HUES6 (cell line): ENCODE measurements around the gene KCNJ11.

Source experiments
- H3K27ac ChIP-seq: 2 replicates; pipeline ENCODE4 v1.7.0; 2013; ENCODE audit warnings: low read depth, mild to moderate bottlenecking, low read length, inconsistent platforms
- H3K27me3 ChIP-seq: 2 replicates; pipeline ENCODE4 v1.6.1; 2013; ENCODE audit warnings: low read length; ENCODE audit not compliant: control insufficient read depth, insufficient read depth
- H3K36me3 ChIP-seq: 2 replicates; pipeline ENCODE4 v1.6.1; 2013; ENCODE audit warnings: low read length; ENCODE audit not compliant: control insufficient read depth, insufficient read depth
- H3K4me1 ChIP-seq: 2 replicates; pipeline ENCODE4 v1.6.1; 2013; ENCODE audit warnings: low read length; ENCODE audit not compliant: control insufficient read depth, insufficient read depth
- H3K4me3 ChIP-seq: 2 replicates; pipeline ENCODE4 v1.5.1; 2013; ENCODE audit warnings: low read depth, low read length
- H3K9ac ChIP-seq: one replicate; pipeline ENCODE4 v1.6.1; 2013; ENCODE audit warnings: mild to moderate bottlenecking, low read length
- H3K9me3 ChIP-seq: 2 replicates; pipeline ENCODE4 v1.6.1; 2013; ENCODE audit warnings: low read depth, low read length; ENCODE audit not compliant: control insufficient read depth, insufficient read depth

Gene KCNJ11

GRCh38 chr11:17408026-17408425 lies 19.6 kb upstream of the KCNJ11 start:
- H3K36me3 ChIP-seq = no peaks in the 10 kb centered on the region
- H3K27ac ChIP-seq = no peak overlapping the region
- peaks cover 4% of the 10 kb centered on the region; the same call in 1 of the 2 replicates for H3K4me1 ChIP-seq
- H3K9ac ChIP-seq = no peak overlapping the region
- H3K9me3 ChIP-seq = no peaks in the 10 kb centered on the region
- no peak overlapping the region for H3K4me3 ChIP-seq
- H3K27me3 ChIP-seq = no peaks in the 10 kb centered on the region

GRCh38 chr11:17407575-17407974 lies 19.1 kb upstream of the KCNJ11 start:
- H3K27me3 ChIP-seq = no peaks in the 10 kb centered on the region
- no peak overlapping the region for H3K27ac ChIP-seq
- H3K4me1 ChIP-seq = peaks cover 4% of the 10 kb centered on the region; the same call in 1 of the 2 replicates
- H3K9me3 ChIP-seq = no peaks in the 10 kb centered on the region
- no peak overlapping the region for H3K4me3 ChIP-seq
- H3K36me3 ChIP-seq = no peaks in the 10 kb centered on the region
- no peak overlapping the region for H3K9ac ChIP-seq

- no peak overlapping the region for H3K9ac ChIP-seq
- H3K4me3 ChIP-seq = no peak overlapping the region
Observed at GRCh38 chr11:17406818-17407149, 18.3 kb upstream of the KCNJ11 start.

GRCh38 chr11:17406082-17406817 lies 17.8 kb upstream of the KCNJ11 start:
- Histone ChIP-seq H3K27ac (no peak overlapping the region), H3K36me3 (no peaks in the 10 kb centered on the region), H3K9me3 (no peaks in the 10 kb centered on the region), H3K9ac (no peak overlapping the region), H3K4me3 (no peak overlapping the region), H3K4me1 (peaks cover 4% of the 10 kb centered on the region; the same call in 1 of the 2 replicates), H3K27me3 (no peaks in the 10 kb centered on the region)

More at GRCh38 chr11:17406818-17407149, 18.3 kb upstream of the KCNJ11 start:
- H3K9me3 ChIP-seq = no peaks in the 10 kb centered on the region
- H3K27me3 ChIP-seq = no peaks in the 10 kb centered on the region
- peaks cover 4% of the 10 kb centered on the region; the same call in 1 of the 2 replicates for H3K4me1 ChIP-seq
- no peak overlapping the region for H3K27ac ChIP-seq
- no peaks in the 10 kb centered on the region for H3K36me3 ChIP-seq

- Histone ChIP-seq H3K4me3 (no peak overlapping the region), H3K27ac (no peak overlapping the region), H3K9ac (no peak overlapping the region), H3K36me3 (no peaks in the 10 kb centered on the region), H3K9me3 (no peaks in the 10 kb centered on the region), H3K27me3 (no peaks in the 10 kb centered on the region), H3K4me1 (peaks cover 4% of the 10 kb centered on the region; the same call in 1 of the 2 replicates)
Observed at GRCh38 chr11:17405232-17406005, 17.0 kb upstream of the KCNJ11 start.

- no peak overlapping the region for H3K4me3 ChIP-seq
- no peaks in the 10 kb centered on the region for H3K9me3 ChIP-seq
- no peaks in the 10 kb centered on the region for H3K36me3 ChIP-seq
- H3K27me3 ChIP-seq = no peaks in the 10 kb centered on the region
- H3K4me1 ChIP-seq = peaks cover 4% of the 10 kb centered on the region; the same call in 1 of the 2 replicates
- no peak overlapping the region for H3K27ac ChIP-seq
- no peak overlapping the region for H3K9ac ChIP-seq
Observed at GRCh38 chr11:17403980-17404759, 15.7 kb upstream of the KCNJ11 start.

- Histone ChIP-seq H3K9ac (no peak overlapping the region), H3K27me3 (no peaks in the 10 kb centered on the region), H3K9me3 (no peaks in the 10 kb centered on the region), H3K36me3 (no peaks in the 10 kb centered on the region), H3K4me1 (peaks cover 4% of the 10 kb centered on the region; the same call in 1 of the 2 replicates), H3K4me3 (no peak overlapping the region), H3K27ac (no peak overlapping the region)
Observed at GRCh38 chr11:17402486-17402885, 14.0 kb upstream of the KCNJ11 start.

GRCh38 chr11:17401841-17402240 lies 13.4 kb upstream of the KCNJ11 start:
- peaks cover 4% of the 10 kb centered on the region; the same call in 1 of the 2 replicates for H3K4me1 ChIP-seq
- no peak overlapping the region for H3K4me3 ChIP-seq
- H3K9ac ChIP-seq = no peak overlapping the region
- H3K36me3 ChIP-seq = no peaks in the 10 kb centered on the region
- no peaks in the 10 kb centered on the region for H3K9me3 ChIP-seq
- no peaks in the 10 kb centered on the region for H3K27me3 ChIP-seq
- no peak overlapping the region for H3K27ac ChIP-seq

- H3K4me3 ChIP-seq = no peak overlapping the region
- H3K36me3 ChIP-seq = no peaks in the 10 kb centered on the region
- H3K9ac ChIP-seq = no peak overlapping the region
- H3K4me1 ChIP-seq = peaks cover 4% of the 10 kb centered on the region; the same call in 1 of the 2 replicates
- H3K27ac ChIP-seq = no peak overlapping the region
- H3K27me3 ChIP-seq = no peaks in the 10 kb centered on the region
- no peaks in the 10 kb centered on the region for H3K9me3 ChIP-seq
Observed at GRCh38 chr11:17401316-17401715, 12.9 kb upstream of the KCNJ11 start.

- H3K4me3 ChIP-seq = no peak overlapping the region
- H3K4me1 ChIP-seq = no peaks in the 10 kb centered on the region
- no peaks in the 10 kb centered on the region for H3K9me3 ChIP-seq
- no peak overlapping the region for H3K9ac ChIP-seq
- H3K36me3 ChIP-seq = no peaks in the 10 kb centered on the region
- no peaks in the 10 kb centered on the region for H3K27me3 ChIP-seq
- no peak overlapping the region for H3K27ac ChIP-seq
Observed at GRCh38 chr11:17400048-17400775, 11.8 kb upstream of the KCNJ11 start.
